ENCODE results near the gene CDR2. TPM values are rescaled to one million over a fixed set of nuclear protein-coding genes. Genes with fewer than 3 reads are reported as not detected.

Gene CDR2
- total and polyA plus RNA-seq, 3 donors from 2014 or later: 56.8 to 133 (median 63.7) TPM

DNA sequence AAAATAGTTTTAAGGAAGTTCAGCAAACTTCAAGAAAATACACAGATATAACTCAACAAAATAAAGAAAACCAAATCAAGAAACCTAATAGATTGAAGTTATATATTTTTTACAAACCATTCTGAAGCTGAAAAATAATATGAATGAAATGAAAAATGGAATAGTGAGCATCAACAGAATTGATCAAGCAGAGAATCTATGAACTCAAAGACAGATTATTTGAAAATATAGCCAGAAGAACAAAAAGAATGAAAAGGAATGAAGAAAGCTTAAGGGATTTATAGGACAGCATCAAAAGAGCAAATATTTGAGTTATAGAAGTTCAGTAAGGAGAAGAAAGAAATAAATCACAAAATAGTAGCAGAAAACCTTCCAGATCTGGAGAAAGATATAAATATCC lies 37.8 kb downstream of the CDR2 start:
- no peak overlapping the region for H3K27ac ChIP-seq
- DNase-seq: no peak
- no peaks in the 10 kb centered on the region for H3K27me3 ChIP-seq
- no peaks in the 10 kb centered on the region for H3K4me1 ChIP-seq
- intact Hi-C loops (cut with DNase I; ENCODE audit: low total_unique reads): no loop called here
- TF ChIP-seq, protein P1, sequence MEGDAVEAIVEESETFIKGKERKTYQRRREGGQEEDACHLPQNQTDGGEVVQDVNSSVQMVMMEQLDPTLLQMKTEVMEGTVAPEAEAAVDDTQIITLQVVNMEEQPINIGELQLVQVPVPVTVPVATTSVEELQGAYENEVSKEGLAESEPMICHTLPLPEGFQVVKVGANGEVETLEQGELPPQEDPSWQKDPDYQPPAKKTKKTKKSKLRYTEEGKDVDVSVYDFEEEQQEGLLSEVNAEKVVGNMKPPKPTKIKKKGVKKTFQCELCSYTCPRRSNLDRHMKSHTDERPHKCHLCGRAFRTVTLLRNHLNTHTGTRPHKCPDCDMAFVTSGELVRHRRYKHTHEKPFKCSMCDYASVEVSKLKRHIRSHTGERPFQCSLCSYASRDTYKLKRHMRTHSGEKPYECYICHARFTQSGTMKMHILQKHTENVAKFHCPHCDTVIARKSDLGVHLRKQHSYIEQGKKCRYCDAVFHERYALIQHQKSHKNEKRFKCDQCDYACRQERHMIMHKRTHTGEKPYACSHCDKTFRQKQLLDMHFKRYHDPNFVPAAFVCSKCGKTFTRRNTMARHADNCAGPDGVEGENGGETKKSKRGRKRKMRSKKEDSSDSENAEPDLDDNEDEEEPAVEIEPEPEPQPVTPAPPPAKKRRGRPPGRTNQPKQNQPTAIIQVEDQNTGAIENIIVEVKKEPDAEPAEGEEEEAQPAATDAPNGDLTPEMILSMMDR (IDR thresholded peaks at IDR 0.05): no peak
- no peak for TF ChIP-seq POLR2A (IDR thresholded peaks at IDR 0.05)
- no peak overlapping the region for H3K4me3 ChIP-seq
- H3K36me3 ChIP-seq (ENCODE audit: low read depth, missing control alignments): no peaks in the 10 kb centered on the region
- no peaks in the 10 kb centered on the region for H3K9me3 ChIP-seq

DNA sequence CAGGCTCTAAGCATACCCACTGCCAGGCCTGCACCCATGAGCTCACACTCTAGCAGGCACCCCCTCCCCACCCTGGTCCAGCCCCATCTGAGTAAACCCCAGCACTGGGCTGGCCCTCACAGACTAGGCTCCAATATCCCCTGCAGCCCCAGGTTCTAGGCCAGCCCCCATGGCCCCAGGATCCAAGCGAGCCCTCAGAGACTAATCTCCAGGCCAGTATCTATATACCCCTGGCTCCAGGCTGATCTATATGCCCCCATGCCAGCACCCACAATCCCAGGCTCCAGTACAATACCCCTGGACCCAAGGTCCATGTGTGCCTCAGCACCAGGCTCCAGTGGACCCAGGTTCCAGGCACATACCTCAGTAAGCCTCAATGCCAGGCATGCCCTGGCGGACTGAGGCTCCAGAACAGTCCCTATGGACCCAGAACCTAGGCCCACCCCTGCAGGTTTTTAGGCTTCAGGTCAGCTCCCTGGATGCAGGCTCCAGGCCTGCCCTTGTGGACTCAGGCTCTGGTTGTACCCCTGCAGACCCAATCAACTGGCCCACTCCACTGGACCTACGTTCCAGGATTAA lies 38.7 kb downstream of the CDR2 start:
- H3K27ac ChIP-seq: no peak overlapping the region
- H3K4me3 ChIP-seq: no peak overlapping the region
- intact Hi-C loops (cut with DNase I; ENCODE audit: low total_unique reads): no loop called here
- H3K27me3 ChIP-seq: no peaks in the 10 kb centered on the region
- H3K9me3 ChIP-seq: no peaks in the 10 kb centered on the region
- WGBS, 2 donors: 100% methylated on average over 3 of the region's 3 CpGs
- DNase-seq: no peak
- TF ChIP-seq, protein P1 (IDR thresholded peaks at IDR 0.05): no peak
- TF ChIP-seq POLR2A (IDR thresholded peaks at IDR 0.05): no peak
- no peaks in the 10 kb centered on the region for H3K4me1 ChIP-seq
- H3K36me3 ChIP-seq (ENCODE audit: low read depth, missing control alignments): no peaks in the 10 kb centered on the region

DNA sequence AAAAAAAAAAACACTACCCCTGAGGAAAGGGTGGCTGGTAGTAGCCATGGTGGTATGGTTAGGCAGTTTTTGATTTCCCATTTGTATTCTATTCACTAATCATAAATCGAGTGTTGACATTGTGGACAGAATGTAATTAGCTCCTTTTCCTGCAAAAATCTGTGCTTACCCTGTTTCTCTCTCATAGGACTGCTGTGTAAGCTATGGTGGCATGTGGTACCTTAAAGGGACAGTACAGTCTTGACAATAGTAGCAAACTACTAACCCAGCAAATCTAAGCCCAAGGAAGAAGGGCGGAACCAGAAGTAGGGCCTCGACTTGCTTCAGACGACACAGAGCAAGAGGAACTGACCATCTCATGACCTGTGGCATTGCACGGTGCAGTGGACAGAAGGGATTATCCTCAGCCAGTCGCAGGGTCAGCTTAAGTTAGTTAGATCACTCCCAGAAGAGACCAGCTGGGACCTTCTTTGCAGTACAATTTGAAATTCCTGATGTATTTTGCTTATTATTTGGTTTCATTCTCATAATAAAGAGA lies 40.9 kb downstream of the CDR2 start:
- no peaks in the 10 kb centered on the region for H3K4me1 ChIP-seq
- intact Hi-C loops (cut with DNase I; ENCODE audit: low total_unique reads): no loop called here
- no peak for DNase-seq
- no peak overlapping the region for H3K27ac ChIP-seq
- 76 to 79% methylated on average over 6 of the region's 6 CpGs for WGBS, 2 donors
- no peaks in the 10 kb centered on the region for H3K27me3 ChIP-seq
- no peaks in the 10 kb centered on the region for H3K9me3 ChIP-seq
- no peak for TF ChIP-seq POLR2A (IDR thresholded peaks at IDR 0.05)
- TF ChIP-seq, protein P1 (IDR thresholded peaks at IDR 0.05): no peak
- no peak overlapping the region for H3K4me3 ChIP-seq
- no peaks in the 10 kb centered on the region for H3K36me3 ChIP-seq (ENCODE audit: low read depth, missing control alignments)

DNA sequence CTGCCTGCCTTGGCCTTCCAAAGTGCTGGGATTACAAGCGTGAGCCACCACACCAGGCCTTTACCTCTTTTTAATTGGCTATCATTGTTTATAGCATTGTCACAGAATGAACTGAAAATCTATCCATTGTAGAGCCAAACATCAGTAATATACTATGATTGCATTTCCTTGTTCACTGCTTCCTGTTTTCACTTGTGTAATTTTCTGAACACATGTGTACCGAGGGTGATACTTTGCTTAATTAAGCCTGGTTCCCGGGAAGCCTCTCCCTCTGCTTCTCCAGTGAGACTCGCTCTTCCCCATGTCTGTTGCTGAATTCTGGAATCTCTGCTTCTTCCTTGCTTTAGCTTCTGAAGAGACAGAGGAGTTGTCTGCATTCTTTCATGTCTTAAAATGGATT lies 44.1 kb downstream of the CDR2 start:
- no peaks in the 10 kb centered on the region for H3K27me3 ChIP-seq
- H3K4me1 ChIP-seq: no peaks in the 10 kb centered on the region
- no peaks in the 10 kb centered on the region for H3K36me3 ChIP-seq (ENCODE audit: low read depth, missing control alignments)
- H3K9me3 ChIP-seq: no peaks in the 10 kb centered on the region
- no peak for DNase-seq
- no peak overlapping the region for H3K27ac ChIP-seq
- no peak for TF ChIP-seq POLR2A (IDR thresholded peaks at IDR 0.05)
- TF ChIP-seq, protein P1 (IDR thresholded peaks at IDR 0.05): no peak
- H3K4me3 ChIP-seq: no peak overlapping the region
- WGBS, 2 donors: 78 to 82% methylated on average over 4 of the region's 4 CpGs
- intact Hi-C loops (cut with DNase I; ENCODE audit: low total_unique reads): no loop called here

DNA sequence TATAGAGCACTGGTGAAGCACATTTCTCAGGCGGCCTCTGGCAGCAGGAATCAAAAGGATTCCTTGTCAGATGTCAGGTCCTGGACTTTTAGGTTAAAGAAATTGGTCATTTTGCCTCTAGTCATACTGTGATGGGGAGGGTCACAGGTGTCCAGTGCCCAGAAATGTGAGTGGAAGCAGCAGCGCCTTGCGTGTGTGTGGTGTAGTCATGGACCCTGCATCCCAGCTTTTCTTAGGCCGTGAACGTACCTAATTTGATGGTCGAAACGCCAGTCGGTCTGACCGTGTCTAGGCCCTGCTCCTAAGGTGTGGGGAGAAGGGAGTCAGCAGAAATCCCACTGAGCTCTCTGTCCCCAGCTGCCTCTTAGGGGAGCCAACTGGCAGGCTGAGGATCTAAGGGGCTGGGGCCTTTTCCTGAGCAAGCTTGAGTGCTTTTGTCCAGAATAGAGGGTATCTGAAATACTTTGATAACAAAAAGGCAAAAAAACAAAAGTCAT lies 45.2 kb downstream of the CDR2 start:
- WGBS, 2 donors: 87 to 95% methylated on average over 9 of the region's 9 CpGs
- H3K27ac ChIP-seq: no peak overlapping the region
- H3K9me3 ChIP-seq: no peaks in the 10 kb centered on the region
- H3K4me3 ChIP-seq: no peak overlapping the region
- no peak for DNase-seq
- TF ChIP-seq POLR2A (IDR thresholded peaks at IDR 0.05): no peak
- TF ChIP-seq, protein P1 (IDR thresholded peaks at IDR 0.05): no peak
- no peaks in the 10 kb centered on the region for H3K36me3 ChIP-seq (ENCODE audit: low read depth, missing control alignments)
- intact Hi-C loops (cut with DNase I; ENCODE audit: low total_unique reads): no loop called here
- no peaks in the 10 kb centered on the region for H3K4me1 ChIP-seq
- H3K27me3 ChIP-seq: no peaks in the 10 kb centered on the region
